GM19324 (cell line): ENCODE results near the gene XRN2.
A peak's percentile ranks its signal among the peaks of the same experiment; 100 is the strongest.

Source experiments
- ATAC-seq: cut with Tn5 transposase; IDR thresholded peaks from one replicate; pipeline ENCODE4 v1.9.1; 2021; ENCODE audit warnings: mild to moderate bottlenecking, moderate library complexity; ENCODE audit not compliant: unreplicated experiment, low FRiP score

XRN2 gene

DNA sequence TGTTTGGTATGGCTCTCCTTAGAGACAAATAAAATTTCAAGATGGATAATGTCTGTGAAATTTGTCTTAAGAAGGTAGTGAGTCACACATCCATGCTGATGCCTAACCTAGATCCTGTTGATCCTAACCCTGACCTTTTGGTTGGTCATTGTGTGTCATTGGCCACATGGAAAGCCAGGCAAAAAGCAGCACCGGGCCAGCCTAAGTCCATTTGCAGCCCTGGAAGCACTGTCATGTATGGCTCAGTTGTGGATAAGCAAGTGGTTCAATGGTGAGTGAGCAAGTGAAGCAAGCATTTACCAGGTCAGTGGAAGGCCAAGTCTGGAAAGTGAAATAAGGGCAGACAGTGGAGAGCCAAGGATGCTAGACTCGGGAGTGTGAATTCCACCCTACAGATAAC, 12.1 kb upstream of the XRN2 start:
- ATAC-seq: no peak

DNA sequence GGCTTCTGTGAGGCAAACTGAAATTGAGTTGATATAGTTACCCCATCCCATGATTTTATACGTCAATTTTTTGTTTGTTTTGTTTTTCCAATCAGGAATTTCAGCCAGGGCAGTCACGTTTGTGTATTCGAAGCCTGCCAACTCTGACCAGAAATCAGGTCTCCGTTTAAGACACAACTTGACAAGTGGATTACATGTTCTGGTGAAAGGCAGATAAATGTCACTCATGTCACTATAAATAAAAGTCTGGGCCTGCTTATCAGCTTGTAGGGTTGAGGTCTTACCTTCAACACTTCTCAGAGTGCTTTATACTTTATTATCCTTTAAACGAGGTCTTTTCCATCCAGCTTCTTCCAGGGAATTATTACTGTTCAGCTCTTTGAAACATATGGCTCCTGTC, 8.4 kb upstream of the XRN2 start:
- no peak for ATAC-seq

DNA sequence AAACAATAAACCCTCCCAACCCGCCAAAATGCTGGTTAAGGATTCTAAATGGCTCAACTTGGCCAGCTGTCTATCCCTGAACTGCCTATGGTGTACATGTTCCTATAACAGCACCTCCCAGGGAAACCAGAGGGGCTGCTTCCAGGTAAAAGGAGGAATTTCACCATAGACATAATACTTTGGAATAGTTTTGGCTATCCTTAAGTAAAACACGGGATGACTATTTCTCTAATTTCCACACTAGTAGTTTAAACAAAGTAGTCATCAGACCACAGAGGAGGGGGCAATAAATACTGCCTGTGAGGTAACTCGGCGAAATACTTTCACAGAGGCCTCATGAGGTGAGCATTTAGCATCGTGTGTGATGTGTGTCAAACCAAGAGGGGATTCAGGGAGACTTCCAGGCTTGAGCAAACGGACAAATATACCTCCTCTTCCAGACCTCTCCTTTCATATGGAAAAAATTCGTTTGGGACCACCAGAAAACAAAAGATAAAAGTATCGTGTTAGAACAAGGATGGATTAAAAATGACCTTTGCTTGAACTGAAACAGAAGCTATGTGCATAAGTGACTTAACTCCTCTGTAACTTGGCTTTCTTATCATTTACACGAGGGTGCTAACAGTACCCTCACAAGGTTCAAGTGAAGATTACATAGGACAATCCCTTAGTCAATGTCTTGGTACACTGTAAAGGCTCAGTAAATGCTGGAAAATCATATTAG, 1.0 kb upstream of the XRN2 start:
- ATAC-seq: no peak

DNA sequence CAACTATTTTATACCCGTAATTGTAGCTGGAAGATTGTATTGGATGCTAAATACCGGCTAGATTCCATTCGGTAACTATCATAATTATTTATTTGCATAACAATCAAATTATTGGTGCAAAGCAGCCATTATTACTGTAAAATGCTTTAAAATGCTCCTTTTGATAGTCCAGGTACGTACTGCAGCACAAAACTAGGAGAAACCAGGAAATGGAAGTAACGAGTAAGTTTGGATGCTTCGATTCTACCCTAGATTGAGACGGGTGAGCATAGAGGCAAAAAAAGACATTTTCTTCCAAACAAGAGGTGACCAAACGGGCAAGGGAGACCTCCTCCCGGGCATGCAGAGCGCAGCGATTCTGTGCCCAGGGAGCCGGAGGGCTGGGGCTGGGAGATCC, 469 bp upstream of the XRN2 start:
- no peak for ATAC-seq

DNA sequence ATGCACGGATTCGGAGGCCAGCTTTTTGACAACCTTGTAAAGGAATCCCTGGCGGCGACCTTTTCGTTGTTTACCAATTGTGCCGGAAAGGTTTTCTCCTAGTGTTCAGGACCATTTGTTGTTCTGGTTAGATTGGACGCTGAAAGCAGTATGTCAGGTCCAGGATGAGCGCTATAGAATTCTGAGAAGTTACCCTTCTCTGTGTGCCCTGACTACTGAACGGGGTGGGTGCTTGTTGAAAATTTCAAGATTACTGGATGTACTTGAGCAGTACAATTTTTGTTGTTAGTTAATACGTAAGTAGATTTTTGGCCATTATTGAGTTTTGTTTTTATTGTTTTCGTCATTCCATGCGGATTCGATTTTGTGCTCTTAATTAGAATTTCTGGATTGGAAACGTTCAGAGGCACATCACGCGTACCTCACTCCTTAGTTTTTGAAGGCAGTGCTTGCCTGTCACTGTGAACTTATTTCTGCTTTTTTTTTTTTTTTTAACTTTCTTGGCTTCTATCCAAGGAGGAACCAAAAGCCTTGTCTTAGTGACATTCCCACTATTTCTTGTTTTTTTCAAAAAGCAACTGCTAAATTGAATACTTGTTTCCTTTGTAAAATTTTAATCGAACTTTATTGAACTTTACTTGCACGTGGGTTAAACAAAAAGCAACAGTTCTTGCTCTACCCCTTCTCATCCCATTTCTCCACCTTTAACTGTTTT, 898 bp downstream of the XRN2 start:
- ATAC-seq: peak; percentile 2

DNA sequence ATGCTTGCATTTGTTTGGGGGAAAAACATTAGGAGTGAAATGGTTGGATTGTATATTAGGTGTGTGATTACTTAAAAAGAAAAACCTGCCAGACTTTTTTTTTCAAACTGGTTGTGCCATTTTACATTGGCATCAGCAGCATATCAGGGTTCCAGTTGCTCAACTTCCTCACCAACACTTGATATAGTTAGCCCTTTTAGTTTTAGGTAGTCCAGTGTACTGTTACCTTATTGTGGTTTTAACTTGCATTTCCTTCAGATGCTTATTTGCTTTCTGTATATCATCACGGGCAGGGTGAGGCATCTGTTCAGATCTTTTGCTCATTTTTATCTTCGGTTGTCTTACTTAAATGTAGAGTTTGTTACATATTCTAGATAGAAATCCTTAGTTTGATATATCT, 5.2 kb downstream of the XRN2 start:
- no peak for ATAC-seq

DNA sequence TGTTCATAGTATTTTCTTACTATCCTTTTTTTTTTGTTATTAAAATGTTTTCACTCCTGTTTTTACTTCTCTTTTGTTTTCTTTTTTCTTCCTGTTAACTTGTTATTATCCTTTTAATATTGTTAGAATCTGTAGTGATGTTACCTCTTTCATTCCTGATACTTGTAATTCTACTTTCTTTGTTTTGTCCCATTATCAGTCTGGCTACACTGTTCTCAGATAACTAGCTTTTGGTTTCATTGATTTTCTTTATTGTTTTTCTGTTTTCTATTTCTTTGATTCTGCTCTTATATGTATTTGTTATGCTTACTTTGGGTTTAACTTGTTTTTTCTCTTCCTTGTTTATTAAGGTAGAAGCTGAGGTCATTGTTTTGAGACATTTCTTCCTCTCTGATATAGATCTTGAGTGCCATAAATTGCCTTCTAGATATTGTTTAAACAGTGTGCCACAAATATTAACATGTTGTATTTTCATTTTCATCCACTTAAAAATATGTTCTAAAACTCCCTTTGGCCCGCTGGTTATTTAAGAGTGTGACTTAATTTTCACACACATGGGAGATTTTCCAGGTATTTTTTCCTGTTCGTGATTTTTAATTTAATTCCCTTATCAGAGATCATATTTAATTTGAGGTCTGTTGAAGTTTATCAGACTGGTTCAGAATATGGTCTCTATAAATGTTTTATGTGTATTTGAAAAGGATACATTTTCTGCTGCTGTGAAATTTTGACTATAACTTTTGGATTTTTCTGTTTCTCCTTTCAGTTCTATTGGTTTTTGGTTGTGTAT, 6.7 kb downstream of the XRN2 start:
- ATAC-seq: no peak

DNA sequence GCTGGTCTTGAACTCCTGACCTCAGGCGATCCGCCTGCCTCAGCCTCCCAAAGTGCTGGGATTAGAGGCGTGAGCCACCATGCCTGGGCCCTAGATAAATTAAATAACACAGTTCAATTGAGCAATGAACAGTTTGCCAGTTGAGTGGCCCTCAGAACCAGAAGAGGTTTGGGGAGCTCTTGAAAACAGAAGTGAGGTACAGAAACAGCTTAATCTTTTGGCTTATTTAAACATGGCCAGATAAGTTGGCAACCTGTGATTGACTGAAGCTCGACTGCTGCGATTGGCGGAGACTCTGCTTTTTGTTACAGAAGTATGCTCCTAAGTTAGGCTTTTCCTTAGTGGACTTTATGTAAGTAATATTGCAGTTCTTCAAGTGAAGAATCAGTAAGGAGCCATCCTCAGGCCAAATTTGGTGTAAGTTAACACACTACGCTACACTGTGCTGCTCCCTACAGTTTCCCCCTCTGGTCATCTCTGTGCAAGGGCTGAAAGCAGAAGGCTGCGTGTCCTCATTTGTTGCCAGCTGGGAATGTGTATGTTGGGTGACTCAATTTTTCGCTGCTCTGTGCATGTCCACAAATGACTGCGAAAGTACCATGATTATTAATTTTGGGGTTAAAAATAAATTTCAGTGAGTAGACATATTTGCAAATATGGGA, 9.8 kb downstream of the XRN2 start:
- no peak for ATAC-seq

DNA sequence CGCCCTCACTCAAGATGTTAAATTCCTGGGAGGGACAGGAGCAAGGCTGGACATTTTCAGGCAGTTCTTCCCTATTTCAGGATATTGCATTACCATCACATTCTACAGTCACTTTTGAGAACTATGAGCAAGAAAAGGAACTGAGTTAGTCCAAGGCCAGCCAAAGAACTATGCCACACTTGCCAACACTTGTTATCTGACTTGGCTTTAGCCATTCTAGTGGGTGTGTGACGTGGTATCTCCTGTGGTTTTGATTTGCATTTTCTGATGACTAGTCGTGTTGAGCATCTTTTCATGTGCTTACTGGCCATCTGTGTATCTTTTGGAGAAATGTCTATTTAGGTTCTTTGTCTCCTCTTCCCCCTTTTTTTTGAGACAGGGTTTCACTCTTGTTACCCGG, 12.0 kb downstream of the XRN2 start:
- no peak for ATAC-seq

DNA sequence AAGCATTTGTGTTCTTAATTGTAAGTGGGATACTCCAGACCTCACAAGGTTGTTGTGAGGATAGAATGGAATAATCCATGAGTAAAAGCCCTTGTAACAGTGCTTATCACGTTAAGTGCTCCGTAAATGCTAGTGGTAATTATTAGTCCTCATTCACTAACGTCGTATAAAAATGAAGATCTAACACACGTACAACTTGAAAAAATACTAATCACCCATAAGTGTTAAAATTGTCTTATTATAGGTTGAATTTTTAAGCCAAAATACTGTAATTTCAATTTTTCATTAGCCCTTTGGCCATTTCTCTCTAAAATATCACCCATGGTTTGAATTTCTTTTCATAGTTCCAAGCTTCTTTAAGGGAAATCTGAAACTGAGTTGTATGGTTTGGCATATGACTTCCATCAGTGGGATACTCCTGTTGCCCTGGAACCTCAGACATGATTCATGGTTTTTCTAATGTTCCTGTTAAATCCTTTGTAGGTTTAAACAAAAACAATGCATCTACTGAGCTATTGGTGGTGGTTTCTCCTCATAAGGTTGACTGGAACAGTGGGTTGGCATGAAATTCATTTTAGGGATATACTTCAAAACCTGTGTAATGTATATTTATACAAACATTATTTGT, 19.1 kb downstream of the XRN2 start:
- ATAC-seq: no peak

DNA sequence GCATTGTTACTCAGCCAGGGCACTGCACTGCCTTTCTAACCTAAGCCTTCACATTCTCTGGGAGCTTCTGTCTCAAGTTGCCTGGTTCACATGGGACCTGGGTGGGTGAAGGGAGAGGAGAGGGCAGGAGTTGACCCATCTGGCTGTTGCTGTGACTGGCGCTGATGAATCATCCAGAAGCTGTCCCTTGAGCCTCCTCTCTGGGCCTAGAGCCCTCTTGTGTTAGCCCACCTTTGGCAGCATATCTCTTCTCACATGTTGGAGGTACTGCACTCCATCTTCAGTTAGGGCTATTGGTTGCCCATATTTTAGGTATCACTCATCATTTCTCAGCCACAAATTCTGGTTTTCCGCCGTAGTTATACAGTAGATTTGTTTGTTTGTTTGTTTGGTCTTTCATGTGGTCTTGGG, 19.8 kb downstream of the XRN2 start:
- ATAC-seq: no peak

DNA sequence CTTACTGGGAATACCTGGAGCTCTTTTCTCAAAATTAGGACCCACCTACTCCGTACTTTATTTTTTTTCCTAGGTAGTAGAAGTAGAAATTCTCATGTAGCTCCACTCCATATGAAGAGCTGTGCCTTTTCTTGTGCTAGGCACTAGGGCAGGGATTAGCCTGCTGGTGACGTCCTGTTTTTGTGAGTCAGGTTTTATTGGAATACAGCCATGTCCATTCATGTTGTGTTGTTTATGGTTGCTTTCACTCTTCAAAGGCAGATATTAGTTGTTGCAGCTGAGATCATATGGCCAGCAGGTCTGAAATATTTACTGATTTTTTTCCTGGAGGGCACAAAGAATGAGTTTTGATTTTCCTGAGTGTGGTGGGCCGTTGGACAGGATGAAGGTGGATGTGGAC, 20.5 kb downstream of the XRN2 start:
- no peak for ATAC-seq

DNA sequence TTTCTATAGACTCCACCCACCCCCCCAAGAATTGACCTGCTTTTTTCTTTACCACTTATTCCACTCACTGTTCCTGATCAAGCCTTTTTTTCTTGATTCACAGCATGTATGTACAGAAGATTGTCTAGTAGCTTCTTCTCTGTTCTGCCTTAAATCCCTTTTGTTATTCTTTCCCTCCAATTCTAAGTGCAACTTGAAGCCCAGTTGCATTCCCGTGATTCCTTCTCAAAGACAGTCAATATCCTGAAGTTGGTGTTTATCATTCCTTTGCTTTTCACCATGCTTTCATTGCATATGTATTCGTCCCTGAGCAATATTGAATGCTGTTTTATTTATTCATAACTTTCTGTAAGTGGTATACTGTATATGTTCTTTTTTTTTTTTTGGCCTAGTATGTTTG, 21.0 kb downstream of the XRN2 start:
- no peak for ATAC-seq

DNA sequence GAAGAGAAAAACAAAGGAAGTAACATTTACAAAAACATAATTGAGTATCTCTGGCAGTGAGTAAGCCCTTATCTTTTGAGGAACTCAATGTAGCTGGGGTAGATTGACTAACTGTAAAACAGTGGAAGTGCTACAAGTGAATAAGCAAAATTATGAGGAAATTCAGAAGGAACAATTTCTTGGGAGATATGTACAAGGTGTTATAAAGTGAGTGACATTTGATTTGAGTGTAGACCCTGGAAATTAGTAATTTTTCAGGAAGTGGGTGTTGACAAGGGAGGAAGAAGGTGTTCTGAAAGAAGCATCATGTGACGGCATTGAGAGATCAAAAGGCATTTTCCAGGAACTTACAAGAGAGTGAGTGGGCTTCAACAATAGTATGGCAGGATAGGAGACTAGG, 22.2 kb downstream of the XRN2 start:
- no peak for ATAC-seq

DNA sequence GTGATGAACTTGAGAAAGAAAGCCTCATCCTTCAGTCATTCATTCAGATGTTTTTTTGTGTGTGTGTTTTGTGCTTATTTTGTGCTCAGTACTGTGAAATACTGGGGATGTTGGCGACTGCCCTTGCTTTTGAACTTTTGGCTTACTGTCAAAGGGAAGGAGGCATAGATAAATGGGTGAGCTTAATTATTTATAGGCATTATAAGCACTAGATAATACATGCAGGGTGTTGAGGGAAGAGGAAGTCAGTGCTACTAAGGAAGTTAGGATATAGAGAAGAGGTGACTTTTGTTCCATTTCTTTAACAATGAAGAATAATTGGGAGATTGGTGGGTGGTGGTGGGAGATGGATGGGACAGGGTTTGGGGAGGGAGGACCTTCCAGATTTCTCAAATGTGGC, 23.6 kb downstream of the XRN2 start:
- no peak for ATAC-seq

DNA sequence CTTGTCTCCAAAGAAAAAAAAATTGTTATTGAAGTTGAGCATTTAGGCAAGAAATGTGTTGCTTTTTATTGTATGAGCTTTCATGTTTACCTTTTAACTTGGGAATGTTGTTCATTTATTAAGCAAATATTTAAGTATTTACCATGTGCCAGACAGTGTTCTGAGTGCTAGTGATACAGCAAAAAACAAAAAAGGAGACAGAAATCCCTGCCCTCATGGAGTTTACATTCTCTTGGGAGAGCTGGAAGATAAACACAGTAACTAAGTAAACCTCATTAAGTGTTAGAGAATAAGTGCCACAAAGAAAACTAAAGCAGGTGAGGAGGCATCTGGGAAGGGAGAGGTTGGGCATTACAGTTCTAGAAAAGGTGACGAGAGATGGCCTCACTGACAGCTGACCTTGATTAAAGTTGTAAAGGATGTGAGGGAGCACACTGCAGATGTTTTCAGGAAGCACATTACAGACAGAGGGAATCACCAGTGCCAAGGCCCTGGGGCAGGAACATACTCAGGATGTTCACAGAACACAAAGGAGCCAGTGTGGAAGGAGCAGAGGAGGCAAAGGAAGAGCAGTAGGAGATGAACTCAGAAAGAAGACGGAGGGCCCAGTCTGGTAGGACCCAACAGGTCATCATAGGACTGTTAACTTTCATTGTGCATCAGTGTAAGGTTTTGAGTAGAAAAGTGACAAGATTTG, 33.5 kb downstream of the XRN2 start:
- ATAC-seq: no peak

DNA sequence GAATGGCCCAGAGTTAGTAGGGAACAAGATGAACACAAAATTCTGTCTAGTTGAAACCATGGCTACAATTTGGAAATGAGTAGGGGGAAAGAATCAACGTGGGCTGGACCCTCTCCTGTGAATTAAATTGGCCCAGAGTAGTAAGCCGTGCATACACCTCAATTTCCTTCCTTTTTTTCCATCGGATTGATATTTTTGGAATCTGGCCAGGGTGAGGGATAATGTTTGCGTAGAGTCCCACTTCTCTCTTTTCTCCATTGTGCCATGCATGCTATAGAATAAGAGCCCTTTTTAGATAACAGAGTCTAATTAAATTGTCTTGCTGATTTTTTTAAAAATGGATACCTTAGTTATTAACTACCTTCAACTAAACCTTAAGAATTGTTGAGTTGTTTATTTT, 35.2 kb downstream of the XRN2 start:
- no peak for ATAC-seq

DNA sequence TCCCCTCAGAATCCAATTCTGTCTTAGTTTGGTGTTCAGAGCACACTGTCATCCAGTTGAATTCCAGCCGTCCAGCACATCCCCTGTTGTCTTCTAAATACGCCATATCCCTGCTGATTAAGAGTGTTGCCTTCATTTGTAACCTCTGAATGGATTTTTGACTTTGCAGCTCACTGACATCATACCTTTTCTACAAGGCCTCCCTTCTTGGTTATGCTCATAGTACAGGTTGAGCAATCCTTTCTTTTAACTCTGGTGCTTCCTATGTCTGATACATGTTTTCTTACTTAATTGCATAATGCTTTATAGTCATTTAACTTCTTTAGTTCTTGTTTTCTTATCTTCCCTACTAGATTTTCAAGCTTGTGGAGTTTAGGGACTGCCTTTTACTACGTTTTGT, 36.4 kb downstream of the XRN2 start:
- no peak for ATAC-seq

DNA sequence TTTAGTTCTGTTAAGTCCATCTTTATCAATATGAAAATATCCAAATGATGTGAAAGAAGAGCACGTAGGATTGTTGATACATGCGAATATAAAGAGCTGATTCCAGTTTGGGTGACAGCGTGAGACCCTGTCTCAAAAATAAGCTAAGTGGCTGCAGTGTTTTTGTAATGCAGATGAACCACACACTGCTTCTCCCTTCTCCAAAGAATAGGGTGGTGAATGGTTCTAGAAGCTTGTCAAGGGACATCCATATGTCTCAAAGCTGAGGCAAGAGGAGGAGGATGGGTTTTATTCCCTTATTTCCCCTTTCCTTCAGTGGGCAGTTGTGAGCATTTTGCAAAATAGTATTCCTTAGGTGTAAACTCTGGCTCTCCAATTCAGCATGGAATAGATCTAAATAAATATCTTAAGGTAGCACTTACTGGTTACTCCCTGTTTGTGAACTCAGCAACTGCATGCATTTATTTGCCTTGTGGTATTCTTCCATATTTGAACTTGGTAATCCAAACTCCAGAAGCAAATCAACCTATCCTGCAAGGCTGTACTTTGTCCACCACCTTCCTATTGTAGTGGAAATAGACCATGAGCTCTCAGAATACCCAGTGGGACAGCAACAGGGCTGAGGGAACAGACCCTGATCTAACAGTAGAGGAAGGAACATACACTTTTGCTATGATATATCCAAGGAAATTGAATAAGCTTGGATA, 38.0 kb downstream of the XRN2 start:
- no peak for ATAC-seq
